ENCODE measurements around the gene RAB20.

DNA sequence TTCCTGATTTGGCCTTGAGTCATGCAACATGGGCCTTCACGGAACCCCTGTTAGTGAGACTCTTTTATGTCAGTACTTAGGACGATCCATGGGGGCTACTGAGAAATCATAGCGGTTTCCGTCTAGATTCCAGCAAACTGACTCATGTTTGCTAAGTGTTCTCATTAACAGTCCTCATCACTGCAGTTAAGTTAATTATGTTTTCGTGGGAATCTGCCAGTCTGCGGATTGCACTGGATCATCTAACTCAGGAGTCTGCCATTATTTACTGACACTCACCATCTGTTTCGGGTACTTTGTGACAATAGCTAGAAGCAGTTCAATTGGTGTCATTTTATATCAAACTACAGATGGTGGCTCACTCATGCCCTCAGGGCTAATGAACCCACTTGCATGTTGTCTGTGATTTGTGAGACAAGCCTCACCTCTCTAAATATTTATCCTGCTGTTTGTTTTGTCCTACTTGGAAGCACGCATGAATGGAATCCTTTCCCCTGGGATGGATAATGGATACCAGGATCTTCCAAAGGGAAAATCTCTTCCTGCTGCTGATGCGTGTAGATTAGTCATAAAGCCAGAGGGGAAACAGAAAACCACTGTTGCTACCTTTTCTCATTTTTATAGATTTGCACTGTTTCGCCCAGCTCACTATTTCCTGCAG lies 61.8 kb downstream of the RAB20 start:
- TF ChIP-seq, protein P1, sequence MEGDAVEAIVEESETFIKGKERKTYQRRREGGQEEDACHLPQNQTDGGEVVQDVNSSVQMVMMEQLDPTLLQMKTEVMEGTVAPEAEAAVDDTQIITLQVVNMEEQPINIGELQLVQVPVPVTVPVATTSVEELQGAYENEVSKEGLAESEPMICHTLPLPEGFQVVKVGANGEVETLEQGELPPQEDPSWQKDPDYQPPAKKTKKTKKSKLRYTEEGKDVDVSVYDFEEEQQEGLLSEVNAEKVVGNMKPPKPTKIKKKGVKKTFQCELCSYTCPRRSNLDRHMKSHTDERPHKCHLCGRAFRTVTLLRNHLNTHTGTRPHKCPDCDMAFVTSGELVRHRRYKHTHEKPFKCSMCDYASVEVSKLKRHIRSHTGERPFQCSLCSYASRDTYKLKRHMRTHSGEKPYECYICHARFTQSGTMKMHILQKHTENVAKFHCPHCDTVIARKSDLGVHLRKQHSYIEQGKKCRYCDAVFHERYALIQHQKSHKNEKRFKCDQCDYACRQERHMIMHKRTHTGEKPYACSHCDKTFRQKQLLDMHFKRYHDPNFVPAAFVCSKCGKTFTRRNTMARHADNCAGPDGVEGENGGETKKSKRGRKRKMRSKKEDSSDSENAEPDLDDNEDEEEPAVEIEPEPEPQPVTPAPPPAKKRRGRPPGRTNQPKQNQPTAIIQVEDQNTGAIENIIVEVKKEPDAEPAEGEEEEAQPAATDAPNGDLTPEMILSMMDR (IDR thresholded peaks at IDR 0.05), result no peak
- TF ChIP-seq POLR2AphosphoS5 (IDR thresholded peaks at IDR 0.05; ENCODE audit: low read depth, low read length), result no peak
